ENCODE measurements around the gene COL20A1.

The COL20A1 gene

DNA sequence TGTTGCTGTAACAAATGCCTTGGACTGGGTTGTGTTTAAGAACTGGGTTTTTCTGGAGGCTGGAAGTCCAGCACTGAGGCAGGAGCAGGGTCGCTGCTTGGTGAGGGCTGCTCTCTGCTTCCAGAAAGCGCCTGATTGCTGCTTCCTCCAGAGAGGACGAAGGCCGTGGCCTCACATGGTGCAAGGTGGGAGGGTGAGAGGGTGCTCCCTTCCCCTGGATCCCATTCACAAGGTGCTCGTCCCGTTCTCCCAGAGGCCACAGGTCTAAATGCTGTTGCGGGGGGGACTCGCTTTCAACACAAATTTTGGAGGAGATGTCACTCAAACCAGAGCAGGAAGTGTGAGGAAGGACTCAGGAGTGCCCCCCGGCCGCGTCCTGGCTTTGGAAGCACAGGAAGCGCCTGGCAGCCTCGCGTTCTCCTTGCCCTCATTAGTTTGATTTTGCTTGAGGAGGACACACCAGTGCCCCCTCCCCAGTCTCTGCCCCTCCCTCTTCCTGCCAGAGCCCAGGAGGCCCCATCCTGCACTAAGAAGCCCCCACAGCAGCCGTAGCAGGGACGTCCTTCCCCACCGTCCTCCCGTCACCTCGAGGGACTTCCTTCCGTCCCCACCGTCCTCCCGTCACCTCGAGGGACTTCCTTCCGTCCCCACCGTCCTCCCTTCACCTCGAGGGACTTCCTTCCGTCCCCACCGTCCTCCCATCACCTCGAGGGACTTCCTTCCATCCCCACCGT is 31.0 kb upstream of the COL20A1 start:
- TF ChIP-seq, protein P1, sequence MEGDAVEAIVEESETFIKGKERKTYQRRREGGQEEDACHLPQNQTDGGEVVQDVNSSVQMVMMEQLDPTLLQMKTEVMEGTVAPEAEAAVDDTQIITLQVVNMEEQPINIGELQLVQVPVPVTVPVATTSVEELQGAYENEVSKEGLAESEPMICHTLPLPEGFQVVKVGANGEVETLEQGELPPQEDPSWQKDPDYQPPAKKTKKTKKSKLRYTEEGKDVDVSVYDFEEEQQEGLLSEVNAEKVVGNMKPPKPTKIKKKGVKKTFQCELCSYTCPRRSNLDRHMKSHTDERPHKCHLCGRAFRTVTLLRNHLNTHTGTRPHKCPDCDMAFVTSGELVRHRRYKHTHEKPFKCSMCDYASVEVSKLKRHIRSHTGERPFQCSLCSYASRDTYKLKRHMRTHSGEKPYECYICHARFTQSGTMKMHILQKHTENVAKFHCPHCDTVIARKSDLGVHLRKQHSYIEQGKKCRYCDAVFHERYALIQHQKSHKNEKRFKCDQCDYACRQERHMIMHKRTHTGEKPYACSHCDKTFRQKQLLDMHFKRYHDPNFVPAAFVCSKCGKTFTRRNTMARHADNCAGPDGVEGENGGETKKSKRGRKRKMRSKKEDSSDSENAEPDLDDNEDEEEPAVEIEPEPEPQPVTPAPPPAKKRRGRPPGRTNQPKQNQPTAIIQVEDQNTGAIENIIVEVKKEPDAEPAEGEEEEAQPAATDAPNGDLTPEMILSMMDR (IDR thresholded peaks at IDR 0.05; ENCODE audit: insufficient read depth, low read length, poor library complexity, severe bottlenecking) = no peak
- Histone ChIP-seq H3K36me3 (ENCODE audit: control insufficient read depth, insufficient read depth, low read length) (no peaks in the 10 kb centered on the region), H3K4me3 (replicated peaks; ENCODE audit: low read depth, low read length) (no peak overlapping the region), H3K27me3 (replicated peaks; ENCODE audit: control insufficient read depth, insufficient read depth, low read length) (peaks cover 1% of the 10 kb centered on the region; the same call in 1 of the 2 replicates)
- DNase-seq (ENCODE audit: extremely low read depth, insufficient read length) = no peak

DNA sequence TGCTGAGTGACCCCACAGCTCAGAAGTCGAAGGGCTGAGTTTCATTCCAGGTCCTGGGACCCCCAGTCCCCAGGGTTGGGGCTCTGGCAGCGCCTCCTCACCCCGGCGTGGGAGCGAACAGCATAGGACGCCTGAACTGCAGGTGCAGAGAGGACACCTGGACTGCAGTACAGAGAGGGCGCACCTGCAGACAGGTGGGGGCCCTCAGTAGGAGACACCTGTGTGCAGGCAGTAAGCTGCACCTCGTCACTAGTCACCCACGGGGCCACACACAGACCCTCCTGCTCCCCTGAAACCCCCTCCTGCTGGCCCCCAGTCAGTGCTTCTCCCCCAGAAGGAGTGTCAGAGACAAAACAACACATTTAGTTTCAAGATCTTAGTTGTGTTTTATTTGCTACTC is 30.1 kb upstream of the COL20A1 start:
- H3K27me3 ChIP-seq (replicated peaks; ENCODE audit: control insufficient read depth, insufficient read depth, low read length) = peaks cover 1% of the 10 kb centered on the region; the same call in 1 of the 2 replicates

DNA sequence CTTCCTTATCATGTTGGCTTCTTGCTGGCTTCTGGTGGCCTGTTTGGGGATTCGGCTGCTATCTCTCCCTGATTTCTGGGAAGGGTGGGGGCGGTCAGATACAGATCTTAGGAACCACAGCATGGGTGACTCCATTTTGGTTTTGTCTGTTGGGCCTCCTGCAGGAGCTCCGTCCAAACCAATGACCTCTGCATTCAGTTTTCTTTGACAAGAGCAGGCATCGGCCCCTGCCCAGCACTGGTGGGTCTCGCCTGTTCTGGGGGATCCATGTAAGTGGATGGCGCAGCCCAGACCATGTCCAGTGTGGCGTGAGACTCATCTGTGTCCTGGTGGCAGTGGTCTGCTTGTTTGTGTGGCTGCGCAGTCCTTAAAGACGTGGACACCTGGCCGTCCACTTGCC is 29.0 kb upstream of the COL20A1 start:
- TF ChIP-seq, protein P1 (IDR thresholded peaks at IDR 0.05; ENCODE audit: insufficient read depth, low read length, poor library complexity, severe bottlenecking) = no peak
- DNase-seq (ENCODE audit: extremely low read depth, insufficient read length) = no peak
- Histone ChIP-seq H3K36me3 (ENCODE audit: control insufficient read depth, insufficient read depth, low read length) (no peaks in the 10 kb centered on the region), H3K27me3 (replicated peaks; ENCODE audit: control insufficient read depth, insufficient read depth, low read length) (peaks cover 1% of the 10 kb centered on the region; the same call in 1 of the 2 replicates), H3K4me3 (replicated peaks; ENCODE audit: low read depth, low read length) (no peak overlapping the region)

More for the DNA sequence above, 30.1 kb upstream of the COL20A1 start:
- no peaks in the 10 kb centered on the region for H3K36me3 ChIP-seq (ENCODE audit: control insufficient read depth, insufficient read depth, low read length)
- DNase-seq (ENCODE audit: extremely low read depth, insufficient read length) = no peak
- TF ChIP-seq, protein P1 (IDR thresholded peaks at IDR 0.05; ENCODE audit: insufficient read depth, low read length, poor library complexity, severe bottlenecking) = no peak
- no peak overlapping the region for H3K4me3 ChIP-seq (replicated peaks; ENCODE audit: low read depth, low read length)

DNA sequence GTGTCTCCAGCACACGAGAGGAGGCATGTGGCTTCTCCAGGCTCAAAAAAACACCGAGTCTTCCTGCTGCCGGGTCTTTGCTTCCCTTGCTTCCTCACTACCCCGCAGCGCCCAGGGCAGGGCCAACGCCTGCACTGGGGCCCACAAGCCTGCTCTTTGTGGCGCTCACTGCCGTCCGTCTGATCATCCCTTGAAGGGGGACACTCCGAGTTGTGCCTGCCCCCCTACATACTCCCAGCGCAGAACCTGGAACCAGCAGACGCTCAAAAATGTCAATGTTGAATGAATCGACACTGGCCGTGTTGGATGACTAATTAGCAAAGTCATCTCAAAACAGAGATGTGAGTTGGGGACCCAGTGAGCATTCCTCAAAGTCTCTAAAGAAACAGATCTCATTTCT is 28.5 kb upstream of the COL20A1 start:
- Histone ChIP-seq H3K4me3 (replicated peaks; ENCODE audit: low read depth, low read length) (no peak overlapping the region), H3K27me3 (replicated peaks; ENCODE audit: control insufficient read depth, insufficient read depth, low read length) (peaks cover 1% of the 10 kb centered on the region; the same call in 1 of the 2 replicates), H3K36me3 (ENCODE audit: control insufficient read depth, insufficient read depth, low read length) (no peaks in the 10 kb centered on the region)
- TF ChIP-seq, protein P1 (IDR thresholded peaks at IDR 0.05; ENCODE audit: insufficient read depth, low read length, poor library complexity, severe bottlenecking) = no peak
- DNase-seq (ENCODE audit: extremely low read depth, insufficient read length) = no peak

DNA sequence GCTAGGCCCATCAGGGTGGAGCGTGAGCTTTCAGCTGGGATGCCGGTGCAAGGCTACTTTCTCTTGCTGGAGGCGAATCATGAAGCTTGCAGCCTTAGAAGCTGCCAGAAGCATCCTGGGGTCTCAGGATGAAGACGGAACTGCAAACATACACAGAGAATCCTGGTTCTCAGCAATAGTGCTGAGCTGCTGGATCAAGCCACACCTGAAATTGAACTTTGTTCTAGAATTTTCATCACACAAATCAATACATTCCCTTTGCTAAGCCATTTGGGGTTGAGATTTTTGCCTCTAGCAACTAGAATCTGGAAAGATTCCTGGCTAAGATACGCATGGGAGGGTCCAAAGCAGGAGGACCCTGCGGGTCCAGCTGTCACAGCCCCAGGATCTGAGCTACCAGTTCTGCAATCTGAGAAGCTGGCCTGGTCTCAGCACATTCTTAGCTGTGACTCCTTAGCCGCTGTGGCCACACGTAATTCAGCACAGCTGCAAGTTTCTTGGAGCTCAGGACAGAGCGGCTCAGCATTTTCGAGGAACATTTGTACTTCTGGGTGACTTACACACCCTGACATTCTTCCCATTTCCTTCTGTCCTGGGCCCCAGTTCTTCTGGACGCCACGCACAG is 27.0 kb upstream of the COL20A1 start:
- no peak overlapping the region for H3K4me3 ChIP-seq (replicated peaks; ENCODE audit: low read depth, low read length)
- TF ChIP-seq, protein P1 (IDR thresholded peaks at IDR 0.05; ENCODE audit: insufficient read depth, low read length, poor library complexity, severe bottlenecking) = no peak
- DNase-seq (ENCODE audit: extremely low read depth, insufficient read length) = no peak
- H3K27me3 ChIP-seq (replicated peaks; ENCODE audit: control insufficient read depth, insufficient read depth, low read length) = peaks cover 1% of the 10 kb centered on the region; the same call in 1 of the 2 replicates
- H3K36me3 ChIP-seq (ENCODE audit: control insufficient read depth, insufficient read depth, low read length) = no peaks in the 10 kb centered on the region
